ENCODE results near the gene MARF1. TPM values are rescaled to one million over a fixed set of nuclear protein-coding genes. Genes with fewer than 3 reads are reported as not detected.

The MARF1 gene
- total and polyA plus RNA-seq, 9 of the 15 experiments (the other 6 are each of a cell fraction or from before 2014, with no cell fraction given): 4.7 to 33.2 (median 11.7) TPM

GRCh38 chr16:15641753-15642556 is 999 bp downstream of the MARF1 start (continued):
- no peak for TF ChIP-seq ZNF76 (CRISPR knock-in tag; IDR thresholded peaks at IDR 0.05; ENCODE audit: borderline replicate concordance)
- TF ChIP-seq CHCHD3 (CRISPR knock-in tag; IDR thresholded peaks at IDR 0.05): no peak
- no peak for TF ChIP-seq ZNF507 (tag; conservative IDR thresholded peaks at IDR 0.05)
- TF ChIP-seq TRIM25 (IDR thresholded peaks at IDR 0.05; ENCODE audit: borderline replicate concordance): no peak
- TF ChIP-seq LCOR (CRISPR knock-in tag; IDR thresholded peaks at IDR 0.05): no peak
- TF ChIP-seq MXD1 (CRISPR knock-in tag; IDR thresholded peaks at IDR 0.05; ENCODE audit: borderline replicate concordance, poor library complexity, severe bottlenecking): no peak
- TF ChIP-seq OTX1 (CRISPR knock-in tag; IDR thresholded peaks at IDR 0.05): 0 out of 2 replicates have a peak, but pooled peaks have one; percentile 34
- TF ChIP-seq CBX3 (IDR thresholded peaks at IDR 0.05; ENCODE audit: borderline replicate concordance in 1 of 2, low read length in 2 of 2): peak in 1 of 2 experiments; percentile 65; a peak in 1 of 3 replicates
- no peak for TF ChIP-seq ZNF717 (CRISPR knock-in tag; IDR thresholded peaks at IDR 0.05)
- TF ChIP-seq ZKSCAN8 (CRISPR knock-in tag; IDR thresholded peaks at IDR 0.05): no peak
- no peak for TF ChIP-seq TBP (optimal IDR thresholded peaks at IDR 0.05; ENCODE audit: low read depth, low read length)
- TF ChIP-seq BHLHE40 (IDR thresholded peaks at IDR 0.05; ENCODE audit: low read length): no peak
- TF ChIP-seq UBTF (IDR thresholded peaks at IDR 0.05; ENCODE audit: borderline replicate concordance in 1 of 2, low read depth in 2 of 2, low read length in 2 of 2): 0 out of 4 replicates have a peak, but pooled peaks of 1 of the 2 experiments have one; percentile 2
- TF ChIP-seq HOXB6 (CRISPR knock-in tag; IDR thresholded peaks at IDR 0.05; ENCODE audit: borderline replicate concordance): no peak
- TF ChIP-seq ZNF584 (CRISPR knock-in tag; IDR thresholded peaks at IDR 0.05; ENCODE audit: low read depth): no peak
- no peak for TF ChIP-seq ELF1 (tag; IDR thresholded peaks at IDR 0.05)
- no peak for TF ChIP-seq RB1 (IDR thresholded peaks at IDR 0.05; ENCODE audit: low read depth)
- no peak for TF ChIP-seq ZNF121 (CRISPR knock-in tag; conservative IDR thresholded peaks at IDR 0.05)
- TF ChIP-seq PHB2 (IDR thresholded peaks at IDR 0.05; ENCODE audit: low read depth): no peak
- no peak for TF ChIP-seq ZNF655 (CRISPR knock-in tag; IDR thresholded peaks at IDR 0.05)
- no peak for TF ChIP-seq ZBTB2 (IDR thresholded peaks at IDR 0.05)
